SK-N-SH (cell line): ENCODE results near the gene IRAG1. TPM values are rescaled to one million over a fixed set of nuclear protein-coding genes. Genes with fewer than 3 reads are reported as not detected.

Experiments
- ELF1 ChIP-seq: IDR thresholded peaks from 2 replicates; pipeline ENCODE4 v1.4.0; 2012
- EP300 ChIP-seq, 2 experiments: IDR thresholded peaks; 2 replicates each; pipeline versions ENCODE4 v1.4.0 to v1.6.1; 2012; ENCODE audit warnings: borderline replicate concordance in 1 of 2, low read depth in 1 of 2, low read length in 1 of 2
- GABPA ChIP-seq: IDR thresholded peaks from 2 replicates; pipeline ENCODE4 v1.4.0; 2012; ENCODE audit warnings: low read depth, mild to moderate bottlenecking
- IRF3 ChIP-seq: fragments of 150-350 bp; IDR thresholded peaks from 2 replicates; pipeline ENCODE4 v1.6.1; 2016; ENCODE audit warnings: mild to moderate bottlenecking, low read depth, low read length
- MAX ChIP-seq: IDR thresholded peaks from 2 replicates; pipeline ENCODE4 v1.4.0; 2012; ENCODE audit warnings: low read depth
- NFIC ChIP-seq: IDR thresholded peaks from 2 replicates; pipeline ENCODE4 v1.4.0; 2012; ENCODE audit warnings: borderline replicate concordance
- NRF1 ChIP-seq: IDR thresholded peaks from 2 replicates; pipeline ENCODE4 v1.6.1; 2012; ENCODE audit warnings: low read depth, mild to moderate bottlenecking, low read length
- PBX3 ChIP-seq: IDR thresholded peaks from 2 replicates; pipeline ENCODE4; 2012
- RAD21 ChIP-seq: IDR thresholded peaks from 2 replicates; pipeline ENCODE4 v1.6.1; 2012; ENCODE audit warnings: mild to moderate bottlenecking, low read length
- RCOR1 ChIP-seq: fragments of 150-350 bp; IDR thresholded peaks from 2 replicates; pipeline ENCODE4 v1.6.1; 2017; ENCODE audit warnings: antibody characterized with exemption, low read length
- REST ChIP-seq: IDR thresholded peaks from 2 replicates; pipeline ENCODE4 v1.6.1; 2012; ENCODE audit warnings: mild to moderate bottlenecking, low read depth, low read length, moderate library complexity
- RXRA ChIP-seq: IDR thresholded peaks from 2 replicates; pipeline ENCODE4 v1.4.0; 2012; ENCODE audit warnings: low read depth, mild to moderate bottlenecking, borderline replicate concordance
- TCF12 ChIP-seq: IDR thresholded peaks from 2 replicates; pipeline ENCODE4 v1.4.0; 2012
- ZBTB33 ChIP-seq: IDR thresholded peaks from 2 replicates; pipeline ENCODE4 v1.4.0; 2012; ENCODE audit warnings: low read depth, borderline replicate concordance
- polyA plus RNA-seq, 3 experiments: library from polyadenylated mRNA; depleted of rRNA; stranded (reverse); fragments of >200 nt; gene quantifications; 2 replicates each; pipeline ENCODE4 v1.2.3, GENCODE V29; 2012

IRAG1 gene
- polyA plus RNA-seq, 1 of the 3 experiments (the other 2 are of a cell fraction) = 0.05 TPM

- no peak for TF ChIP-seq ZBTB33
- TF ChIP-seq PBX3 = no peak
- TF ChIP-seq REST = peak; percentile 12; the same call in 1 of the 2 replicates
- TF ChIP-seq IRF3 = no peak
- TF ChIP-seq GABPA = no peak
- TF ChIP-seq TCF12 = no peak
- no peak; the same call in 1 of the 2 replicates for TF ChIP-seq NFIC
- TF ChIP-seq ELF1 = no peak
- peak; percentile 98 for TF ChIP-seq RAD21
- TF ChIP-seq EP300 (IDR thresholded peaks at IDR 0.05; ENCODE audit: borderline replicate concordance in 1 of 2, low read depth in 1 of 2, low read length in 1 of 2) = peak in 1 of 2 experiments; percentile 8; a peak in 1 of 4 replicates
- no peak; the same call in 1 of the 2 replicates for TF ChIP-seq NRF1
- TF ChIP-seq MAX = peak; percentile 55; the same call in 1 of the 2 replicates
- peak; percentile 40; the same call in 1 of the 2 replicates for TF ChIP-seq RCOR1
- TF ChIP-seq RXRA = no peak
- TF ChIP-seq, all 33 proteins: peak for 10
These were observed 42.2 kb upstream of the IRAG1 start (continued) for GRCh38 chr11:10735481-10736475.
